ENCODE data around the gene RPL31. TPM values are rescaled to one million over a fixed set of nuclear protein-coding genes. Genes with fewer than 3 reads are reported as not detected.
A peak's percentile ranks its signal among the peaks of the same experiment; 100 is the strongest.

Gene RPL31
- total RNA-seq, 1 donor from 2014 or later: 1,122 TPM

DNA sequence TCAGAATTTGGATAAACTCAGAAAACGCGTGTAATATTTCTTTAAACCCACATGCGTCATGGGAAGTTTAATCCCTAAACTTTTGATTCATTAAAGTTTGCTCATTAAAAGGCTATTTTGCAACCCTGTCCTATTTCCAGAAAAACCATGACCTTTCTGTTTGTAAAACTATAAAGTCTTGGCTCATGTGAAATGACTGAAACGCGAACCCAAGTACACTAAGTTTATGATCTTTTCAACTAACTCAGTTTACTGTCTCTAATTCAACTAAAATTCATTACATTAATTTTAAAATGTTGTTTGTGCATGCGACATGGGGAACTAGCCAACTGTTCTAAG, 3.9 kb upstream of the RPL31 start:
- no peak for DNase-seq (ENCODE audit: extremely low spot score in 2 of 2)
- intact Hi-C loops (cut with DNase I): no loop called here
- Histone ChIP-seq H3K36me3 (no peaks in the 10 kb centered on the region), H3K4me1 (peaks cover 19% of the 10 kb centered on the region), H3K9me3 (no peaks in the 10 kb centered on the region), H3K27ac (peak overlapping the region; percentile 16), H3K4me3 (no peak overlapping the region), H3K27me3 (no peaks in the 10 kb centered on the region)
- peak in 1 of 2 donors; percentile 67 for TF ChIP-seq POLR2AphosphoS5 (IDR thresholded peaks at IDR 0.05; ENCODE audit: insufficient read depth in 1 of 2, low read depth in 1 of 2)
- TF ChIP-seq, protein P1, sequence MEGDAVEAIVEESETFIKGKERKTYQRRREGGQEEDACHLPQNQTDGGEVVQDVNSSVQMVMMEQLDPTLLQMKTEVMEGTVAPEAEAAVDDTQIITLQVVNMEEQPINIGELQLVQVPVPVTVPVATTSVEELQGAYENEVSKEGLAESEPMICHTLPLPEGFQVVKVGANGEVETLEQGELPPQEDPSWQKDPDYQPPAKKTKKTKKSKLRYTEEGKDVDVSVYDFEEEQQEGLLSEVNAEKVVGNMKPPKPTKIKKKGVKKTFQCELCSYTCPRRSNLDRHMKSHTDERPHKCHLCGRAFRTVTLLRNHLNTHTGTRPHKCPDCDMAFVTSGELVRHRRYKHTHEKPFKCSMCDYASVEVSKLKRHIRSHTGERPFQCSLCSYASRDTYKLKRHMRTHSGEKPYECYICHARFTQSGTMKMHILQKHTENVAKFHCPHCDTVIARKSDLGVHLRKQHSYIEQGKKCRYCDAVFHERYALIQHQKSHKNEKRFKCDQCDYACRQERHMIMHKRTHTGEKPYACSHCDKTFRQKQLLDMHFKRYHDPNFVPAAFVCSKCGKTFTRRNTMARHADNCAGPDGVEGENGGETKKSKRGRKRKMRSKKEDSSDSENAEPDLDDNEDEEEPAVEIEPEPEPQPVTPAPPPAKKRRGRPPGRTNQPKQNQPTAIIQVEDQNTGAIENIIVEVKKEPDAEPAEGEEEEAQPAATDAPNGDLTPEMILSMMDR (IDR thresholded peaks at IDR 0.05): no peak
- no peak for TF ChIP-seq POLR2A (IDR thresholded peaks at IDR 0.05)

DNA sequence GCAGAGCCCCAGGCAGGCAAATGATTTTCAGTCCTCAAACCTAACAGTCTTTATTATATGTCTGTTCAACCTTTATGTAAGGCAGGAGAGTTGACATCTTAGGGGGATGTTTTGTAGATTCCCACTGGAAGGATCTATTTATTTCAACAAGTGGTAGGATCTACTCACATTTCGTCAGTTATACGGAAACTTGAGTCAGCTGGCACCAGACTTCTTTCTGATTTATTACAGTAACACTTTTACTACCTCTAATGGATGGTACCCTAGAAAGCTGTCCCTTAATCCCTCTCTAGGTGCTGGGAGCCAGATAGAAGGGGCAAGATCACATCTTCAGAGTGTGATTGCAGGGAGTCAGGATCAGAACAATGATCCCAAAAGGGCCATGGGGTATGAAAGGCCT, 2.1 kb upstream of the RPL31 start:
- intact Hi-C loops (cut with DNase I): no loop called here
- DNase-seq (ENCODE audit: extremely low spot score in 2 of 2): peak in 1 of 2 donors; percentile 49

DNA sequence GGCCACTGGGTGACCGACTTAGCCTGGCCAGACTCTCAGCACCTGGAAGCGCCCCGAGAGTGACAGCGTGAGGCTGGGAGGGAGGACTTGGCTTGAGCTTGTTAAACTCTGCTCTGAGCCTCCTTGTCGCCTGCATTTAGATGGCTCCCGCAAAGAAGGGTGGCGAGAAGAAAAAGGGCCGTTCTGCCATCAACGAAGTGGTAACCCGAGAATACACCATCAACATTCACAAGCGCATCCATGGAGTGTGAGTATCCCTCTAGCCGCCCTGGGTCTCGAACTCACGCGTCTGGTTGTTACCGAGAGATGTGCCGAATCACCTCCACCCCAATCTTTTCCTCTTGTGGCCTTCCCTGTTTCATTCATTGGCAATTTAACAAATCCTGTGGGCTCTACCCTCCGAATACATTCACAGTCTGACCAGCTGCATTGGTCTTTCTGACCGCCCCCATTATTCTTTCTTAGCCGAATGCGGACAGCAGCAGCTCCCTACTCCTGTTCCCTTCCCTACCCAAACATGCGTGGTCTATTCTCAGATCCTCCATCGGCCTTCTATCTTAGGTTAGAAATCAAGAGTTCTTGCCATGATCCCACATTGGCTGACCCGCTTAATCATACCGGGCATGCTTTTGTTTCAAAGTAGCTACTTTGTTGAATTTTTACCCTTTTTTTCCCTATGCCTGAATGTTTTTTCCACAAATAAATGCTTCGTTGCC, 631 bp downstream of the RPL31 start:
- H3K27ac ChIP-seq: peak overlapping the region; percentile 83
- H3K36me3 ChIP-seq: peaks cover 0 to 39% of the 10 kb centered on the region in 2 donors
- peak overlapping the region; percentile 70 to 71 for H3K4me3 ChIP-seq
- TF ChIP-seq, protein P1 (IDR thresholded peaks at IDR 0.05): no peak
- TF ChIP-seq POLR2AphosphoS5 (IDR thresholded peaks at IDR 0.05; ENCODE audit: insufficient read depth in 1 of 2, low read depth in 1 of 2): no peak
- TF ChIP-seq POLR2A (IDR thresholded peaks at IDR 0.05): no peak
- no peaks in the 10 kb centered on the region for H3K27me3 ChIP-seq
- peaks cover 42% of the 10 kb centered on the region for H3K4me1 ChIP-seq
- intact Hi-C loops (cut with DNase I): no loop called here
- peak in 1 of 2 donors; percentile 85 for DNase-seq (ENCODE audit: extremely low spot score in 2 of 2)
- H3K9me3 ChIP-seq: no peaks in the 10 kb centered on the region

More for the DNA sequence above, 2.1 kb upstream of the RPL31 start:
- Histone ChIP-seq H3K4me1 (peaks cover 37% of the 10 kb centered on the region), H3K27ac (no peak overlapping the region), H3K9me3 (no peaks in the 10 kb centered on the region), H3K36me3 (peaks cover 0 to 13% of the 10 kb centered on the region in 2 donors), H3K27me3 (no peaks in the 10 kb centered on the region), H3K4me3 (no peak overlapping the region)
- TF ChIP-seq POLR2AphosphoS5 (IDR thresholded peaks at IDR 0.05; ENCODE audit: insufficient read depth in 1 of 2, low read depth in 1 of 2) (no peak), POLR2A (IDR thresholded peaks at IDR 0.05) (no peak)
- TF ChIP-seq, protein P1 (IDR thresholded peaks at IDR 0.05): no peak

DNA sequence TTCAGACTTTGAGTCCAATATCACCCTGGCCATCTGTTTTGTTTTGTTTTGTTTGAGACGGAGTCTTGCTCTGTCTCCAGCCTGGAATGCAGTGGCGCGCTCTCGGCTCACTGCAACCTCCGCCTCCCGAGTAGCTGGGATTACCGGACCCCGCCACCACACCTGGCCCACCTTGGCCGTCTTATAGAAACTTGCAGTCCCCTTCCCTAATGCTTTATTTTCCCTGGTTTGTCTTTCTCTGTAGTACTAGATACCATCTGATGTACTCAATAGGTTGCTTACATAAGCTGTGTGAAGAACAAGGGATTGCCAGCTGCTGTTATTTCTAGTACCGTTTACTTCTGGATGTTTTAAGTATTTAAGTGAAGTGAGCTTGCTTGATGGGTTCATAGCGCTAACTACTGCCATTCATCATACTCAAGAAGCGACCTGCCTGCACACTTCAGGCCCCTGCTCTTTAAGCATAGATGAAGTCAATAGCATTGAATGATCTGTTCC, 1.2 kb downstream of the RPL31 start:
- peaks cover 42% of the 10 kb centered on the region for H3K4me1 ChIP-seq
- no peaks in the 10 kb centered on the region for H3K9me3 ChIP-seq
- DNase-seq (ENCODE audit: extremely low spot score in 2 of 2): no peak
- H3K27ac ChIP-seq: peak overlapping the region; percentile 83
- H3K36me3 ChIP-seq: peaks cover 0 to 45% of the 10 kb centered on the region in 2 donors
- H3K4me3 ChIP-seq: peak overlapping the region; percentile 70 to 71
- no peaks in the 10 kb centered on the region for H3K27me3 ChIP-seq
- intact Hi-C loops (cut with DNase I): no loop called here
- TF ChIP-seq, protein P1 (IDR thresholded peaks at IDR 0.05): no peak
- TF ChIP-seq POLR2A (IDR thresholded peaks at IDR 0.05) (no peak), POLR2AphosphoS5 (IDR thresholded peaks at IDR 0.05; ENCODE audit: insufficient read depth in 1 of 2, low read depth in 1 of 2) (no peak)
